Osteocyte (in vitro differentiated cells): ENCODE measurements around the gene MMRN2. TPM values are rescaled to one million over a fixed set of nuclear protein-coding genes. Genes with fewer than 3 reads are reported as not detected.

Experiments used
- DNase-seq: peaks from one replicate; pipeline ENCODE4 v3.0.0; 2021; ENCODE audit warnings: mixed read lengths; ENCODE audit not compliant: unreplicated experiment; ENCODE audit errors: extremely low spot score
- H3K27ac Mint-ChIP-seq: one replicate; pipeline ENCODE4 v1.8.0; 2021; ENCODE audit warnings: mild to moderate bottlenecking, mixed read lengths; ENCODE audit not compliant: unreplicated experiment
- H3K27me3 Mint-ChIP-seq: one replicate; pipeline ENCODE4 v1.8.0; 2021; ENCODE audit warnings: mixed read lengths; ENCODE audit not compliant: unreplicated experiment
- H3K36me3 Mint-ChIP-seq: one replicate; pipeline ENCODE4 v1.8.0; 2021; ENCODE audit warnings: mixed read lengths; ENCODE audit not compliant: unreplicated experiment
- H3K4me1 Mint-ChIP-seq: one replicate; pipeline ENCODE4 v1.8.0; 2021; ENCODE audit warnings: mixed read lengths; ENCODE audit not compliant: unreplicated experiment
- H3K4me3 Mint-ChIP-seq: one replicate; pipeline ENCODE4 v1.8.0; 2021; ENCODE audit warnings: mild to moderate bottlenecking, moderate library complexity, mixed read lengths; ENCODE audit not compliant: unreplicated experiment
- H3K9me3 Mint-ChIP-seq: one replicate; pipeline ENCODE4 v1.8.0; 2021; ENCODE audit warnings: mixed read lengths; ENCODE audit not compliant: unreplicated experiment
- CTCF ChIP-seq: fragments of 200-600 bp; sonication (generic); IDR thresholded peaks from 2 replicates; pipeline ENCODE4 v1.5.0; 2021; ENCODE audit warnings: antibody characterized with exemption, mild to moderate bottlenecking, moderate library complexity
- total RNA-seq: library from RNA; stranded (reverse); gene quantifications from 2 replicates; pipeline ENCODE4 v1.2.1, GENCODE V29; 2021

The MMRN2 gene
- total RNA-seq, 1 donor from 2014 or later: not detected

DNA sequence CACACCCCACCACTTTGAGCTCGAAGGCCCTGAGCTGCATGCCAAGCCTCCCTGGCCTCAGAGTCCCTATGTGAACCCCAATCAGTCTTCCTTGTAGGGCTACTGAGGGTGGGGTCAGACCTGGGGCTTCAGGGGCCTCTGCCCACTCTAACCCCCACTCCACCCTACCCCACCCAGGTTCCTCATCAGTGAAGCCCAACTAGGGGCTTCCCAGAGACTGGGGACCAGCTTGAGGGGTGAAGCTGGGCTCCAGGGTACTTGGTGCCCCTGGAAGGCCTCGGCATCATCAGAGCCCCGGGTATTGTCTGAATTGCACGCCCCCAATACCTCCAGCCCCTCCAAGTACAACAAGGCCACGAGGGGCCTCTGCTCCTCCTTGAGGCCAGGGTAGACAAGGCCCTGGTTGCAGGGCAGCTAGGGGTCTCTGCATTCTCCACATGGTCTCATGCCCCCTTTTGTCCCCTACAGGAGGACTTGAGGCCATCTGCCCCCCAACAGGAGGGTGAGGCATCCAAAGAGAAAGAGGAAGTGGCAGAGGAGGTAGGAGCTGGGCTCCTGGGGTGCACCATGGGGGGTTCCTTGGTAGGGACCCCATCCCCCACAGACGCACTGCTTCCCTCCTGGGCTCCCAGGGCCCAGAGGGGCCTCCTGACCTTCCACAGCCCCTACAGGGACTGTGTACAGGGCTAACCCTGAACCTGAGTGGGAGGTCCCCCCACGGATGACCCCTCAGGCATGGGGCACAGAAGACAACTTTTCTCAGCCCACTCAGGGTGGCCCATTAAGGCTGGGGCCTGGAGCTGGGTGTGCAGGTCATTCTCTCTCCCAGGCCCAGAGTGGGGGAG is 4.9 kb upstream of the MMRN2 start:
- no peaks in the 10 kb centered on the region for H3K36me3 Mint-ChIP-seq
- peaks cover 29% of the 10 kb centered on the region for H3K4me1 Mint-ChIP-seq
- TF ChIP-seq CTCF: no peak
- DNase-seq: no peak
- no peaks in the 10 kb centered on the region for H3K27me3 Mint-ChIP-seq
- H3K9me3 Mint-ChIP-seq: no peaks in the 10 kb centered on the region
- H3K4me3 Mint-ChIP-seq: no peak overlapping the region
- H3K27ac Mint-ChIP-seq: no peak overlapping the region

DNA sequence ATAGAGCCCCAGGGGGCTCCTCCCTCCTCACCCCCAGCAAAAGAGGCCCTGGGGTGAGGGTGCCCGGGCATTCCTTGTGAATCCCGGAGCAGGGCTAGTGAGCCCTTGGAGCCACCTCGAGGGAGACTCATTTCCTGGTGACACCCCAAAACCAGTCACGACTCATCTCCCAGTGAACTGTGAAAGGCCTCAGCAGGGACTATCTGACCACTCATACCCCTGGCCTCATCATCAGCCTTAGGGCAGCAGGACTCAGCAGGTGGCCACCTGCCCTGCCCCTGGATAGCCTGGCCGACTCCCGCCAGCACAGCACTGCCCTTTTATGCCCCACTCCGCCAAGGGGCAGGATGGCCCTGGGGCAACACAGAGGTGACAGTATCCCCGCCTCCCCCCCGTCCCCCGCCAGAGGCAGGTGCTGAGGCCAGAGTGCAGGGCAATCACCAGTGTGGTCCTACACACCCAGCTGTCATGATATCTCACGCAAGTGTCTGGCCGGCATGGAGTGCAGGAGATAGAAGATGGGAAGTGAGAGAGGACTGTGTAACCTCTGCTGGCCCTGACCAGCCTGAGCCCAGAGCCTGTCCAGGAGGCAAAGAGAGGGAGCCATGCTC is 4.2 kb upstream of the MMRN2 start:
- Mint-ChIP-seq H3K27me3 (no peaks in the 10 kb centered on the region), H3K36me3 (no peaks in the 10 kb centered on the region), H3K4me1 (peaks cover 35% of the 10 kb centered on the region), H3K27ac (no peak overlapping the region), H3K4me3 (no peak overlapping the region), H3K9me3 (no peaks in the 10 kb centered on the region)
- no peak for TF ChIP-seq CTCF
- no peak for DNase-seq

DNA sequence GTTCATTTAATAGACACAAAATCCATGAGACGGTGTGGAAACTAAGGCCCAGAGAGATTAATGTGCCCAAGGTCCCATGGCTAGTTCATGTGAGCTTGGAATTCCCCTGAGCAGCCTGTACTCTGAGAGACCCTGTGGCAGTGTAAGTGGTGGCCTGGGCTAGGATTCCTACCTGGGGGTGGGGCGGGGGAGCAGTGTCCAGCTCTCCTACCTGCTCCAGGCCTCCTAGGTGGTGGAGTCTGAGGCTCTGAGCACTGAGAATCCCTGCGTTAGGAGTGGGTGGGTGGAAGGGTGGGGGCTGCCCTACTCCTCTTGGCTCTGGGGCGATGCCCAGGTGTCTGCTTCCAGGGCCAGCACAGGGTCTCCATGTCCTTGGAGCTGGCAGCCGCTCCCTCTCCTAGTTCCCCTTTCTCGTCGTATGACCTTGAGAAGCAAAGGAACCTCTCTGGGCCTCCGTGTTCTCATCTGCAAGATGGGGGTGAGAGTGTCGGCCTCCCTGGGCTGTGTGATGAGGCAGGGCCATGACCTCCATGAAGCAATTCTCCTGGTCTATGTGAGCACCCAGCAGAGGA is 3.5 kb upstream of the MMRN2 start:
- Mint-ChIP-seq H3K4me1 (peaks cover 33% of the 10 kb centered on the region), H3K27me3 (no peaks in the 10 kb centered on the region), H3K9me3 (no peaks in the 10 kb centered on the region), H3K4me3 (no peak overlapping the region), H3K36me3 (no peaks in the 10 kb centered on the region), H3K27ac (no peak overlapping the region)
- no peak for TF ChIP-seq CTCF
- no peak for DNase-seq

DNA sequence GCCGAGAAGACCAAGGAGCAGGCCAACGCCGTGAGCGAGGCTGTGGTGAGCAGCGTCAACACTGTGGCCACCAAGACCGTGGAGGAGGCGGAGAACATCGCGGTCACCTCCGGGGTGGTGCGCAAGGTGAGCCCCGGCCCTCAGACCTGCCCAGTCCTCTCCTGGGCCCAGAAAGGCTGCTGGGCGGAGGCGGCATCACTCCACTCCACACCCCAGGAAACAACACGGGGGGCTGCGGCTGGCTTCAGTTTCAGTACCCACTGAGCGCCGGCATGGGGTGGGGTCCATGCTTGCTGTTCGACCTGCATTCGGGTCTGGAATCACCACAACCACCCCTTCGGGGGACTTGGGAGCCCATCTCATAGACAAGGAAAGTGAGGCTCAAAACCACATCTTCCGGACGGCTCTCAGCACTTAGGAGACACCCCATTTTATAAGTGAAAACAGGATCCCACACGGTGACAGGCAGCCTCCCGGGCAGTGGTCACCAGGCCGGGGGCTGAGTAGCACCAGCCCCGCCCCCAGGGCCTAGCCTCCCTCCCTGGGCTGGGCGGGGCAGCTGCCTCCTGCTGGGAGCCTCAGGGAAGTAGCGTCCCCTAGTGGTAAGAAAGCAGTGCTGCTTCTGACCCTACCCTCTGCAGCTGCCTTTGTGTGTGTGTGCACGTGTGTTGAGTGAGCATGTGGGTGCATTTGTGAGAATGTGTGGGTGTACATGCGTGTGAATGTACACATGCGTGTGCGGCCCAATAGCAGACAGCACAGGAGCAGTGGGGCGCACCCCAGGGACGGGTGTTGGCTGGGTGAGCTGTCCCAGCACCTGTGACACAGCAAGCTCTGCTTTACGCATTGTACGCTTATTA is 2.8 kb upstream of the MMRN2 start:
- DNase-seq: no peak
- Mint-ChIP-seq H3K27me3 (no peaks in the 10 kb centered on the region), H3K4me3 (no peak overlapping the region), H3K9me3 (no peaks in the 10 kb centered on the region), H3K36me3 (no peaks in the 10 kb centered on the region), H3K4me1 (peaks cover 37% of the 10 kb centered on the region), H3K27ac (no peak overlapping the region)
- peak; percentile 61 for TF ChIP-seq CTCF
